ENCODE results near the gene PRR5L.

The PRR5L gene

GRCh38 chr11:36251823-36252222 is 44.3 kb upstream of the PRR5L start:
- no peak overlapping the region for H2BK12ac ChIP-seq (ENCODE audit: low read length)
- no CpG with 5 or more reads among the region's 2 CpGs for WGBS, 2 donors (ENCODE audit: extremely low coverage in 2 of 2, insufficient read length in 2 of 2, insufficient replicate concordance in 1 of 2)
- H3K27ac ChIP-seq (replicated peaks; ENCODE audit: low read length): peak overlapping the region; percentile 5
- no peak overlapping the region for H4K91ac ChIP-seq (ENCODE audit: low read depth, low read length, poor library complexity)
- H2AFZ ChIP-seq (ENCODE audit: low read length): peak overlapping the region; percentile 65
- H3K4me2 ChIP-seq (ENCODE audit: insufficient read depth, low read length, poor library complexity, severe bottlenecking): no peak overlapping the region
- no peak overlapping the region for H4K8ac ChIP-seq (ENCODE audit: low read depth, low read length)
- no peak overlapping the region for H3K4me3 ChIP-seq (ENCODE audit: low read length in 2 of 2)
- no peaks in the 10 kb centered on the region for H3K27me3 ChIP-seq (ENCODE audit: control insufficient read depth in 3 of 3, insufficient read depth in 3 of 3, low read depth in 1 of 3, low read length in 3 of 3)
- no peak overlapping the region for H3K14ac ChIP-seq (ENCODE audit: low read length)
- DNase-seq (ENCODE audit: low spot score): no peak
- H2BK15ac ChIP-seq (ENCODE audit: low read length): no peak overlapping the region
- peak overlapping the region; percentile 20 for H3K18ac ChIP-seq (ENCODE audit: low read length)
- H3K36me3 ChIP-seq (replicated peaks in 1 of 2; ENCODE audit: control insufficient read depth in 2 of 2, insufficient read depth in 2 of 2, low read length in 2 of 2): no peaks in the 10 kb centered on the region
- peaks cover 5 to 21% of the 10 kb centered on the region in 2 donors for H3K9me3 ChIP-seq (replicated peaks in 1 of 2; ENCODE audit: control insufficient read depth in 2 of 2, insufficient read depth in 1 of 2, low read depth in 1 of 2, low read length in 2 of 2)
- no peak overlapping the region for H2AK5ac ChIP-seq (ENCODE audit: low read depth, low read length)
- H3K4ac ChIP-seq (ENCODE audit: low read length): no peak overlapping the region
- H2BK5ac ChIP-seq (ENCODE audit: low read length): peak overlapping the region; percentile 25
- H3K23ac ChIP-seq (ENCODE audit: low read depth, low read length, poor library complexity): no peak overlapping the region
- H2BK120ac ChIP-seq (ENCODE audit: low read depth, low read length): no peak overlapping the region
- H3K79me1 ChIP-seq (ENCODE audit: low read depth, low read length): peaks cover 2% of the 10 kb centered on the region
- no peak overlapping the region for H3K9ac ChIP-seq (ENCODE audit: low read depth, low read length, poor library complexity)
- H3K4me1 ChIP-seq (ENCODE audit: control insufficient read depth in 2 of 2, insufficient read depth in 1 of 2, low read depth in 1 of 2, low read length in 2 of 2): peaks cover 8 to 22% of the 10 kb centered on the region in 2 donors

GRCh38 chr11:36253238-36253637 is 42.9 kb upstream of the PRR5L start:
- H3K4ac ChIP-seq (ENCODE audit: low read length): no peak overlapping the region
- no peak overlapping the region for H2BK12ac ChIP-seq (ENCODE audit: low read length)
- no peak overlapping the region for H3K4me3 ChIP-seq (ENCODE audit: low read length in 2 of 2)
- no CpG with 5 or more reads among the region's 5 CpGs for WGBS, 2 donors (ENCODE audit: extremely low coverage in 2 of 2, insufficient read length in 2 of 2, insufficient replicate concordance in 1 of 2)
- H3K9ac ChIP-seq (ENCODE audit: low read depth, low read length, poor library complexity): no peak overlapping the region
- H2AK5ac ChIP-seq (ENCODE audit: low read depth, low read length): peak overlapping the region; percentile 26
- no peak overlapping the region for H3K4me2 ChIP-seq (ENCODE audit: insufficient read depth, low read length, poor library complexity, severe bottlenecking)
- no peaks in the 10 kb centered on the region for H3K27me3 ChIP-seq (ENCODE audit: control insufficient read depth in 3 of 3, insufficient read depth in 3 of 3, low read depth in 1 of 3, low read length in 3 of 3)
- H4K8ac ChIP-seq (ENCODE audit: low read depth, low read length): no peak overlapping the region
- H3K23ac ChIP-seq (ENCODE audit: low read depth, low read length, poor library complexity): no peak overlapping the region
- peaks cover 2% of the 10 kb centered on the region for H3K79me1 ChIP-seq (ENCODE audit: low read depth, low read length)
- DNase-seq (ENCODE audit: low spot score): no peak
- H2AFZ ChIP-seq (ENCODE audit: low read length): no peak overlapping the region
- H3K14ac ChIP-seq (ENCODE audit: low read length): no peak overlapping the region
- peaks cover 5 to 21% of the 10 kb centered on the region in 2 donors for H3K9me3 ChIP-seq (replicated peaks in 1 of 2; ENCODE audit: control insufficient read depth in 2 of 2, insufficient read depth in 1 of 2, low read depth in 1 of 2, low read length in 2 of 2)
- no peak overlapping the region for H2BK5ac ChIP-seq (ENCODE audit: low read length)
- peak overlapping the region; percentile 56 for H2BK15ac ChIP-seq (ENCODE audit: low read length)
- no peak overlapping the region for H4K91ac ChIP-seq (ENCODE audit: low read depth, low read length, poor library complexity)
- H3K36me3 ChIP-seq (replicated peaks in 1 of 2; ENCODE audit: control insufficient read depth in 2 of 2, insufficient read depth in 2 of 2, low read length in 2 of 2): no peaks in the 10 kb centered on the region
- H3K4me1 ChIP-seq (ENCODE audit: control insufficient read depth in 2 of 2, insufficient read depth in 1 of 2, low read depth in 1 of 2, low read length in 2 of 2): peaks cover 12 to 31% of the 10 kb centered on the region in 2 donors
- H2BK120ac ChIP-seq (ENCODE audit: low read depth, low read length): no peak overlapping the region
- H3K27ac ChIP-seq (replicated peaks; ENCODE audit: low read length): no peak overlapping the region
- H3K18ac ChIP-seq (ENCODE audit: low read length): peak overlapping the region; percentile 67

- H2BK120ac ChIP-seq (ENCODE audit: low read depth, low read length): no peak overlapping the region
- peaks cover 18 to 31% of the 10 kb centered on the region in 2 donors for H3K4me1 ChIP-seq (ENCODE audit: control insufficient read depth in 2 of 2, insufficient read depth in 1 of 2, low read depth in 1 of 2, low read length in 2 of 2)
- no peak overlapping the region for H3K9ac ChIP-seq (ENCODE audit: low read depth, low read length, poor library complexity)
- no peak overlapping the region for H2AK5ac ChIP-seq (ENCODE audit: low read depth, low read length)
- DNase-seq (ENCODE audit: low spot score): no peak
- H3K9me3 ChIP-seq (replicated peaks in 1 of 2; ENCODE audit: control insufficient read depth in 2 of 2, insufficient read depth in 1 of 2, low read depth in 1 of 2, low read length in 2 of 2): peaks cover 5 to 21% of the 10 kb centered on the region in 2 donors
- H3K4me3 ChIP-seq (ENCODE audit: low read length in 2 of 2): no peak overlapping the region
- no CpG with 5 or more reads among the region's 1 CpG for WGBS, 2 donors (ENCODE audit: extremely low coverage in 2 of 2, insufficient read length in 2 of 2, insufficient replicate concordance in 1 of 2)
- H3K18ac ChIP-seq (ENCODE audit: low read length): no peak overlapping the region
- H2AFZ ChIP-seq (ENCODE audit: low read length): no peak overlapping the region
- H4K91ac ChIP-seq (ENCODE audit: low read depth, low read length, poor library complexity): no peak overlapping the region
- no peaks in the 10 kb centered on the region for H3K27me3 ChIP-seq (ENCODE audit: control insufficient read depth in 3 of 3, insufficient read depth in 3 of 3, low read depth in 1 of 3, low read length in 3 of 3)
- H4K8ac ChIP-seq (ENCODE audit: low read depth, low read length): no peak overlapping the region
- no peak overlapping the region for H3K4me2 ChIP-seq (ENCODE audit: insufficient read depth, low read length, poor library complexity, severe bottlenecking)
- no peak overlapping the region for H3K4ac ChIP-seq (ENCODE audit: low read length)
- H3K14ac ChIP-seq (ENCODE audit: low read length): no peak overlapping the region
- no peak overlapping the region for H3K23ac ChIP-seq (ENCODE audit: low read depth, low read length, poor library complexity)
- peaks cover 2% of the 10 kb centered on the region for H3K79me1 ChIP-seq (ENCODE audit: low read depth, low read length)
- no peak overlapping the region for H2BK5ac ChIP-seq (ENCODE audit: low read length)
- no peak overlapping the region for H2BK15ac ChIP-seq (ENCODE audit: low read length)
- no peaks in the 10 kb centered on the region for H3K36me3 ChIP-seq (replicated peaks in 1 of 2; ENCODE audit: control insufficient read depth in 2 of 2, insufficient read depth in 2 of 2, low read length in 2 of 2)
- no peak overlapping the region for H3K27ac ChIP-seq (replicated peaks; ENCODE audit: low read length)
- H2BK12ac ChIP-seq (ENCODE audit: low read length): no peak overlapping the region
Observed at GRCh38 chr11:36254713-36255112, 41.4 kb upstream of the PRR5L start.

- H2AFZ ChIP-seq (ENCODE audit: low read length): peak overlapping the region; percentile 4
- H3K79me1 ChIP-seq (ENCODE audit: low read depth, low read length): peaks cover 2% of the 10 kb centered on the region
- no peak overlapping the region for H4K8ac ChIP-seq (ENCODE audit: low read depth, low read length)
- H3K14ac ChIP-seq (ENCODE audit: low read length): no peak overlapping the region
- H3K4me1 ChIP-seq (ENCODE audit: control insufficient read depth in 2 of 2, insufficient read depth in 1 of 2, low read depth in 1 of 2, low read length in 2 of 2): peaks cover 10 to 17% of the 10 kb centered on the region in 2 donors
- H3K4ac ChIP-seq (ENCODE audit: low read length): no peak overlapping the region
- H3K36me3 ChIP-seq (replicated peaks in 1 of 2; ENCODE audit: control insufficient read depth in 2 of 2, insufficient read depth in 2 of 2, low read length in 2 of 2): no peaks in the 10 kb centered on the region
- H3K4me3 ChIP-seq (ENCODE audit: low read length in 2 of 2): no peak overlapping the region
- H2AK5ac ChIP-seq (ENCODE audit: low read depth, low read length): no peak overlapping the region
- H3K23ac ChIP-seq (ENCODE audit: low read depth, low read length, poor library complexity): no peak overlapping the region
- H2BK5ac ChIP-seq (ENCODE audit: low read length): no peak overlapping the region
- no peak overlapping the region for H3K9ac ChIP-seq (ENCODE audit: low read depth, low read length, poor library complexity)
- no peak overlapping the region for H3K4me2 ChIP-seq (ENCODE audit: insufficient read depth, low read length, poor library complexity, severe bottlenecking)
- H2BK120ac ChIP-seq (ENCODE audit: low read depth, low read length): no peak overlapping the region
- no peak overlapping the region for H2BK12ac ChIP-seq (ENCODE audit: low read length)
- DNase-seq (ENCODE audit: low spot score): no peak
- H3K18ac ChIP-seq (ENCODE audit: low read length): peak overlapping the region; percentile 83
- WGBS, 2 donors (ENCODE audit: extremely low coverage in 2 of 2, insufficient read length in 2 of 2, insufficient replicate concordance in 1 of 2): no CpG with 5 or more reads among the region's 5 CpGs
- peaks cover 3 to 5% of the 10 kb centered on the region in 2 donors for H3K9me3 ChIP-seq (replicated peaks in 1 of 2; ENCODE audit: control insufficient read depth in 2 of 2, insufficient read depth in 1 of 2, low read depth in 1 of 2, low read length in 2 of 2)
- H3K27ac ChIP-seq (replicated peaks; ENCODE audit: low read length): no peak overlapping the region
- no peak overlapping the region for H4K91ac ChIP-seq (ENCODE audit: low read depth, low read length, poor library complexity)
- H3K27me3 ChIP-seq (ENCODE audit: control insufficient read depth in 3 of 3, insufficient read depth in 3 of 3, low read depth in 1 of 3, low read length in 3 of 3): no peaks in the 10 kb centered on the region
- no peak overlapping the region for H2BK15ac ChIP-seq (ENCODE audit: low read length)
Observed at GRCh38 chr11:36257351-36257750, 38.7 kb upstream of the PRR5L start.
